ENCODE results near the gene ABHD17A. TPM values are rescaled to one million over a fixed set of nuclear protein-coding genes. Genes with fewer than 3 reads are reported as not detected.

ABHD17A gene
- total RNA-seq, 1 donor from 2014 or later = 20.2 TPM

DNA sequence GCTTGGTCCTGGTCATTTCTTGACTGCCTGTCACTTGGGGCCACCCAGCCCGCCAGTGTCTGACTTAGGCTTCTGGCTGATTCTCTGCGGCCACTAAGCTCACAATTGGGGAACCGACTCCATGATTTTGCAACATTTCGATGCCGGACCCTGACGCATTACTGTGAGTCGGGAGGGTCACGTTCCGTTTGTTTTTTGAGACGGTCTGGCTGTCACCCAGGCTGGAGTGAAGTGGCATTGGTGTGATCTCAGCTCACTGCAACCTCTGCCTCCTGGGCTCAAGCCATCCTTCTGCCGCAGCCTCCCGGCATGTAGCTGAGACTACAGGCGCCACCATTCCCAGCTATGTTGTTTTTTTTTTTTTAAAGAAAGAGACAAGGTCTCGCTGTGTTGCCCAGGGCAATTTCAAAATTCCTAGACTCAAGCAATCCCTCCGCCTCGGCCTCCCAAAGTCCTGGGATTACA is 16.7 kb upstream of the ABHD17A start:
- Histone ChIP-seq H3K9ac (no peak overlapping the region), H3K4me2 (no peak overlapping the region), H3K4me3 (no peak overlapping the region), H3K4me1 (peaks cover 13% of the 10 kb centered on the region), H3K36me3 (no peaks in the 10 kb centered on the region), H3K27me3 (no peaks in the 10 kb centered on the region), H3F3A (ENCODE audit: low read depth) (peaks cover 23% of the 10 kb centered on the region), H3K27ac (no peak overlapping the region), H3K9me3 (ENCODE audit: low read depth) (no peaks in the 10 kb centered on the region), H4K20me1 (ENCODE audit: low read depth) (peaks cover 12% of the 10 kb centered on the region), H3K79me2 (ENCODE audit: low read depth) (peaks cover 14% of the 10 kb centered on the region), H2AFZ (replicated peaks) (no peak overlapping the region)
- no peak overlapping the region for H3K4me3 Mint-ChIP-seq
- peaks cover 29% of the 10 kb centered on the region for H3K4me1 Mint-ChIP-seq
- no peak for TF ChIP-seq EZH2phosphoT487 (IDR thresholded peaks at IDR 0.05)
- TF ChIP-seq, protein P1, sequence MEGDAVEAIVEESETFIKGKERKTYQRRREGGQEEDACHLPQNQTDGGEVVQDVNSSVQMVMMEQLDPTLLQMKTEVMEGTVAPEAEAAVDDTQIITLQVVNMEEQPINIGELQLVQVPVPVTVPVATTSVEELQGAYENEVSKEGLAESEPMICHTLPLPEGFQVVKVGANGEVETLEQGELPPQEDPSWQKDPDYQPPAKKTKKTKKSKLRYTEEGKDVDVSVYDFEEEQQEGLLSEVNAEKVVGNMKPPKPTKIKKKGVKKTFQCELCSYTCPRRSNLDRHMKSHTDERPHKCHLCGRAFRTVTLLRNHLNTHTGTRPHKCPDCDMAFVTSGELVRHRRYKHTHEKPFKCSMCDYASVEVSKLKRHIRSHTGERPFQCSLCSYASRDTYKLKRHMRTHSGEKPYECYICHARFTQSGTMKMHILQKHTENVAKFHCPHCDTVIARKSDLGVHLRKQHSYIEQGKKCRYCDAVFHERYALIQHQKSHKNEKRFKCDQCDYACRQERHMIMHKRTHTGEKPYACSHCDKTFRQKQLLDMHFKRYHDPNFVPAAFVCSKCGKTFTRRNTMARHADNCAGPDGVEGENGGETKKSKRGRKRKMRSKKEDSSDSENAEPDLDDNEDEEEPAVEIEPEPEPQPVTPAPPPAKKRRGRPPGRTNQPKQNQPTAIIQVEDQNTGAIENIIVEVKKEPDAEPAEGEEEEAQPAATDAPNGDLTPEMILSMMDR (IDR thresholded peaks at IDR 0.05) = no peak
- TF ChIP-seq EZH2 (IDR thresholded peaks at IDR 0.05) = no peak
- no peak overlapping the region for H3K27ac Mint-ChIP-seq
- H3K27me3 Mint-ChIP-seq (ENCODE audit: insufficient read depth, low read depth) = peaks cover 3% of the 10 kb centered on the region
- DNase-seq (ENCODE audit: low spot score) = no peak
- H3K36me3 Mint-ChIP-seq = peaks cover 2% of the 10 kb centered on the region
- H3K9me3 Mint-ChIP-seq = no peaks in the 10 kb centered on the region

DNA sequence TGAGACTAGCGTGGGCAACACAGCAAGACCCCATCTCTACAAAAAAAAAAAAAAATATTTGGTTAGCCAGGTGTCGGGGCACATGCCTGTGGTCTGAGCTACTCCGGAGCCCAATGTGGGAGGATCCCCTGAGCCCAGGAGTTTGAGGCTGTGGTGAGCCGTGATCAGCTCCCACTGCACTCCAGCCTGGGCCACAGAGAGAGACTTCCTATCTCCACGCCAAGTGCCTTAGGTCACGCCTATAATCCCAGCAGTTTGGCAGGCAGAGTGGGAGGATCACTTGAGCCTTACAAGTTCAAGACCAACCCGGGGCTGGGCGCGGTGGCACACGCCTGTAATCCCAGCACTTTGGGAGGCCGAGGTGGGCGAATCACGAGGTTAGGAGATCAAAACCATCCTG is 11.2 kb upstream of the ABHD17A start:
- Mint-ChIP-seq H3K4me1 (peaks cover 8% of the 10 kb centered on the region), H3K36me3 (no peaks in the 10 kb centered on the region), H3K4me3 (no peak overlapping the region), H3K27ac (no peak overlapping the region), H3K27me3 (ENCODE audit: insufficient read depth, low read depth) (no peaks in the 10 kb centered on the region), H3K9me3 (no peaks in the 10 kb centered on the region)
- Histone ChIP-seq H2AFZ (replicated peaks) (no peak overlapping the region), H3K36me3 (no peaks in the 10 kb centered on the region), H4K20me1 (ENCODE audit: low read depth) (no peaks in the 10 kb centered on the region), H3K27ac (no peak overlapping the region), H3K4me1 (no peaks in the 10 kb centered on the region), H3K4me2 (no peak overlapping the region), H3K9me3 (ENCODE audit: low read depth) (no peaks in the 10 kb centered on the region), H3K27me3 (no peaks in the 10 kb centered on the region), H3K9ac (no peak overlapping the region), H3K79me2 (ENCODE audit: low read depth) (no peaks in the 10 kb centered on the region), H3K4me3 (no peak overlapping the region), H3F3A (ENCODE audit: low read depth) (no peaks in the 10 kb centered on the region)
- TF ChIP-seq EZH2phosphoT487 (IDR thresholded peaks at IDR 0.05) (no peak), EZH2 (IDR thresholded peaks at IDR 0.05) (no peak)
- TF ChIP-seq, protein P1 (IDR thresholded peaks at IDR 0.05) = no peak
- DNase-seq (ENCODE audit: low spot score) = no peak

DNA sequence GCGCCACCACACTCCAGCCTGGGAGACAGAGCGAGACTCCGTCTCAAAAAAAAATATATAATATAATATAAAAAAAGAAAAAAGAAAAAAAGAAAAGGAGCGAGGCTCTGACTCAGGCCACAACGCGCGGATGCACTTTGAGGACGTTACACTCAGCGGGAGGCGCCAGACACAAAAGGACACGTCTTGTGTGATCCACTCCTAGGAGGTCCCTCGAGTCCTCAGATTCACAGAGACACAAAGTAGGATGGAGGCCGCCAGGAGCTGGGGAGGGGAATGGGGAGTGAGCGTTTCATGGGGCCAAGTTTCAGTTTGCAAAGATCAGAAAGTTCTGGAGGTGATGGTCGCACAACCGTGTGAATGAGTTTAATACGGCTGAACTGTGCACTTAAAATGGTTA is 8.5 kb upstream of the ABHD17A start:
- DNase-seq (ENCODE audit: low spot score) = peak; percentile 31
- Mint-ChIP-seq H3K4me3 (no peak overlapping the region), H3K36me3 (no peaks in the 10 kb centered on the region), H3K9me3 (no peaks in the 10 kb centered on the region), H3K27ac (no peak overlapping the region), H3K4me1 (peaks cover 8% of the 10 kb centered on the region), H3K27me3 (ENCODE audit: insufficient read depth, low read depth) (no peaks in the 10 kb centered on the region)
- Histone ChIP-seq H3F3A (ENCODE audit: low read depth) (no peaks in the 10 kb centered on the region), H2AFZ (replicated peaks) (no peak overlapping the region), H3K27me3 (no peaks in the 10 kb centered on the region), H3K9me3 (ENCODE audit: low read depth) (no peaks in the 10 kb centered on the region), H3K27ac (no peak overlapping the region), H3K4me1 (no peaks in the 10 kb centered on the region), H4K20me1 (ENCODE audit: low read depth) (no peaks in the 10 kb centered on the region), H3K4me3 (no peak overlapping the region), H3K36me3 (no peaks in the 10 kb centered on the region), H3K4me2 (no peak overlapping the region), H3K79me2 (ENCODE audit: low read depth) (no peaks in the 10 kb centered on the region), H3K9ac (no peak overlapping the region)
- TF ChIP-seq EZH2phosphoT487 (IDR thresholded peaks at IDR 0.05) (no peak), EZH2 (IDR thresholded peaks at IDR 0.05) (no peak)
- TF ChIP-seq, protein P1 (IDR thresholded peaks at IDR 0.05) = no peak

Data from neural progenitor cell (in vitro differentiated cells).